HG03159 (cell line): Measurements from ENCODE around the gene FOS.

Experiments
- ATAC-seq: cut with Tn5 transposase; IDR thresholded peaks from one replicate; pipeline ENCODE4 v1.9.1; 2021; ENCODE audit warnings: mild to moderate bottlenecking, moderate library complexity; ENCODE audit not compliant: unreplicated experiment

The FOS gene

DNA sequence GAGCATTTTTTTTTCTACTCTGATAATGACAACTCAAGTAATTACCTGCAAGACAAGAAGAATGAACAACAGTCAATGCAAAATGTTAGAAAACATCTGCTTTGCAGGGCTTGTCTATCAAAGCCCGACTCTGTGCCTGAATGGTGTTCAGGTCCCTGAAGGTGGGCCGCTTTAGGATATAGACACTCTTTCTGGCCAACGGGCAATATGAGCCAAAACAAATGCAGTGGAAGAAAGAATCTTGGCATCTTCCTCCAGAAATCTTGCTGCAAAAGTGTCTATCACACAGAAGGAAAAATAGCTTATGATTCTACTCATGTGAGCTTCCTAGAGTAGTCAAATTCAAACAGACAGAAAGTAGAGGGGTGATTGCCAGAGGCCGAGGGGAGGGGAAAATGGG lies 32.7 kb downstream of the FOS start:
- ATAC-seq = no peak

- ATAC-seq = no peak
Observed at GRCh38 chr14:75312341-75312740, 33.7 kb downstream of the FOS start.

- ATAC-seq = no peak
Observed at GRCh38 chr14:75313294-75313693, 34.7 kb downstream of the FOS start.

DNA sequence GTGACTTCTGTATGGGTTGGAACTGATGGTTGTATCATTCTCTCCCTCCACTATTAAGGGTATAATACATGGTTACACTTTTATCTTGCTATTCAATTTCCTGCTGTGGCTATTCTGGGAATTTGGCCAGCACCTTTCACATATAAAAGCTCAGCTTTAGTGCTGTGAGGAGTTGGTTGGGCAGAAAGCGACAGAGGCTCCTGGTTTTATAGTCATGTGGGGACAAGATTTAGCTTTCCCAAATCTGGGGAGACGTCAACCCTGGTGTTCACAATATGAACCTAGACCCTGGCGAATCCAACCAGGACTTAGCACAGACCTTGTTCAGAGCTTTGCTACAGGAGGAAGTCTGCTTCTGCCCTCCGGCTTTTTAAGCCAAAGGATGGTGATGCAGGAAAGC lies 36.5 kb downstream of the FOS start:
- ATAC-seq = no peak

- no peak for ATAC-seq
Observed at GRCh38 chr14:75317148-75317547, 38.5 kb downstream of the FOS start.

DNA sequence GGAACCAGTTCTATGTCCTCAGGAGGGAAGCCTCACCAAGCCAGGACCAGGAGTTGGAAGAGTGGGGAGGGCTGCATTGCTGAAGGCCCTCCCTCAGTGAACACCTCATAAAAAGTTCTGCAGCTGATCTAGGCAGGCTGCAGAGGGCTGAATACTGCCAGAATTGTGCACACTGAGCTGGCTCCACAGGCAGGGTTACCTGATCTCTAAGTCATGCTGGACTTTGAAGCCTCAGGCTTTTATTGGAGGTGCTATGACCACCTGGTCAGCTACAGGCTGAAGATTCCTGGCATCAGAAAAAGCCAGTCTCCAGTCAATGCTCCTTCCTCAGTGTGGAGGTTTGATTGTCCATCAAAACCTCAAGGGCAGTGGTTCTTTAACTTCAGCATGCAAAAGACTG lies 39.7 kb downstream of the FOS start:
- no peak for ATAC-seq

GRCh38 chr14:75319021-75319420 lies 40.4 kb downstream of the FOS start:
- no peak for ATAC-seq

DNA sequence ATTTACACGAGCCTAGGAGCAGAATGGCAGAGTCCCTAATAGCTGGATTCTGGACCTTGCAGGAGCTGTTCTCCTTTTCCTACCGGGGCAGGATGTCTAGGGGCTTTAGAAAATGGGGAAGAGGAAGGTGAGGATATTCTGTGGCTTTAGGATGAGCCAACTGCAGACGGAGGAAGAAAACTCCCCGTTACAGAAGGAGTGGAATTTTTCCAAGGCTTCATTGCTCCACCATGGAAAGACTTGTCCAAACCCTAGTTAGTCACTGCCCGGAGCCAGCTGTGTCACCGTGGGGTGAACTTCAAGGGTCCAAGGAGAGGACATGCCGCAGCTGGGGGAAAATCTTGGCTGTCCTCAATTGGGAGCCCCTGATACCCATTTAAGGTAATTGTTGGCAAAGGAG lies 41.6 kb downstream of the FOS start:
- no peak for ATAC-seq

DNA sequence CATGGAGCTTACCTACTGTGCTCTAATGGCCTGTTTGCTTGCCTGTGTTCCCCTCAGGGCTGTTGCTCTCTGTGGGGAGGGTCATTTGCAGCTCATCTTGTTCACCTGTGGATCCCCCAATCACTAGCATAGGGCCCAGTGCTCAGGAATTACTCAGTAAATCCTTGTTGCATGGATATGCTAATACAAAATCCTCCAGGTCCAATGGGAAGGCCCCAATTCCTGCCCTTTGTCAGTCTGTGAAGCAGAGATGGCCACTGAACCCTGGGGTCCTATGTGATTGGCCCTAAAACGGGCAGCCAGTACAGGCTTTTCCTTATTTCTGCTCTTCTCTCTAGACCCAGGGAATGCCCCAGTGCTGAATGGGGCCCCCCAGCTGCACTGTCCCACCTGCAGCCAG lies 44.1 kb downstream of the FOS start:
- ATAC-seq = no peak

GRCh38 chr14:75323571-75323970 lies 44.9 kb downstream of the FOS start:
- ATAC-seq = no peak

GRCh38 chr14:75328558-75329155 lies 50.0 kb downstream of the FOS start:
- no peak for ATAC-seq

DNA sequence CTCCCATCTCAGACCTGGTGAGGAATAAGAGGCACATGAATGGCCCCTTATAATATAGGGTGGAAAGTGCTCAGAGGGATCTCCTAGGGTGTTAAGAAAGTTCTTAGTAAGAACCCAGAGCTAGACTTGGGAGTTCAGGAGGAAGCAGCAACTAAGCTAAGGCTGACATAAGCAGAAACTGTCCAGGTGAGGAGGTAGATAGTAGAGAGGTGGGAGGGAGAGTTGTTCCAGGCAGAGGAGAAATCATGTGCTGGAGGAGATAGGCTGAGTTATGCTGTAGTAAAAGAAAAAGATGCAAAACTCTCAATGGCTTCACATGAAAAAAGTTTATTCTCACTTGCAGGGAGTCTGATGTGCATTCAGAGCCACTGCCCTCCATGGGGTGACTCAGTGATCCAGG lies 50.7 kb downstream of the FOS start:
- ATAC-seq = no peak

- ATAC-seq = no peak
Observed at GRCh38 chr14:75331471-75331870, 52.8 kb downstream of the FOS start.
